Stimulated activated CD8-positive, alpha-beta memory T cell treated with anti-CD3 and anti-CD28 coated beads, Interleukin-7, amount 100 ng/mL, for 48 hours (primary cell): ENCODE results near the gene LTB.

ENCODE experiments used
- DNase-seq, 2 donors: peaks; one replicate each; pipeline ENCODE4 v3.0.0-alpha.2; 2020; ENCODE audit warnings: low read depth in 1 of 2; ENCODE audit errors: extremely low read depth in 1 of 2

The LTB gene

GRCh38 chr6:31576897-31577578 is 5.2 kb downstream of the LTB start:
- no peak for DNase-seq

- DNase-seq: no peak
Observed at GRCh38 chr6:31575952-31576685, 6.1 kb downstream of the LTB start.

- DNase-seq: peak in 1 of 2 donors; percentile 83
Observed at GRCh38 chr6:31575335-31575901, 6.8 kb downstream of the LTB start, which contains the start of gene TNF. Gene TNF (plus strand): TSS chr6:31575565. CDS start chr6:31575742, 177 bp downstream.

GRCh38 chr6:31574106-31575061 is 7.8 kb downstream of the LTB start:
- no peak for DNase-seq

GRCh38 chr6:31573239-31574105 is 8.8 kb downstream of the LTB start:
- no peak for DNase-seq

- peak; percentile 78 to 87 for DNase-seq
Observed at GRCh38 chr6:31572041-31572911, 9.9 kb downstream of the LTB start, which contains the start of gene LTA. Gene LTA (plus strand): TSS chr6:31572289. CDS start chr6:31572743, 454 bp downstream.

- DNase-seq: no peak
Observed at GRCh38 chr6:31569861-31570536, 12.2 kb downstream of the LTB start.

- DNase-seq: peak in 1 of 2 donors; percentile 78
Observed at GRCh38 chr6:31568537-31568961, 13.7 kb downstream of the LTB start.

- no peak for DNase-seq
Observed at GRCh38 chr6:31567531-31568370, 14.5 kb downstream of the LTB start.

GRCh38 chr6:31560697-31561058 is 21.5 kb downstream of the LTB start:
- DNase-seq: no peak

- DNase-seq: no peak
Observed at GRCh38 chr6:31559958-31560696, 22.1 kb downstream of the LTB start.

GRCh38 chr6:31559606-31559957 is 22.6 kb downstream of the LTB start:
- DNase-seq: no peak

GRCh38 chr6:31558631-31559500 is 23.4 kb downstream of the LTB start:
- DNase-seq: no peak

GRCh38 chr6:31558318-31558625 is 24.0 kb downstream of the LTB start:
- no peak for DNase-seq

- DNase-seq: no peak
Observed at GRCh38 chr6:31557443-31558317, 24.5 kb downstream of the LTB start.
